Germinal center (tissue), 1 donor: ENCODE data around the gene STX8.

Source experiments
- DNase-seq: peaks from one replicate; pipeline ENCODE4 v3.0.0; 2012; ENCODE audit warnings: mixed read lengths, low spot score

STX8 gene

GRCh38 chr17:9336817-9337216, 238.8 kb downstream of the STX8 start:
- no peak for DNase-seq

DNA sequence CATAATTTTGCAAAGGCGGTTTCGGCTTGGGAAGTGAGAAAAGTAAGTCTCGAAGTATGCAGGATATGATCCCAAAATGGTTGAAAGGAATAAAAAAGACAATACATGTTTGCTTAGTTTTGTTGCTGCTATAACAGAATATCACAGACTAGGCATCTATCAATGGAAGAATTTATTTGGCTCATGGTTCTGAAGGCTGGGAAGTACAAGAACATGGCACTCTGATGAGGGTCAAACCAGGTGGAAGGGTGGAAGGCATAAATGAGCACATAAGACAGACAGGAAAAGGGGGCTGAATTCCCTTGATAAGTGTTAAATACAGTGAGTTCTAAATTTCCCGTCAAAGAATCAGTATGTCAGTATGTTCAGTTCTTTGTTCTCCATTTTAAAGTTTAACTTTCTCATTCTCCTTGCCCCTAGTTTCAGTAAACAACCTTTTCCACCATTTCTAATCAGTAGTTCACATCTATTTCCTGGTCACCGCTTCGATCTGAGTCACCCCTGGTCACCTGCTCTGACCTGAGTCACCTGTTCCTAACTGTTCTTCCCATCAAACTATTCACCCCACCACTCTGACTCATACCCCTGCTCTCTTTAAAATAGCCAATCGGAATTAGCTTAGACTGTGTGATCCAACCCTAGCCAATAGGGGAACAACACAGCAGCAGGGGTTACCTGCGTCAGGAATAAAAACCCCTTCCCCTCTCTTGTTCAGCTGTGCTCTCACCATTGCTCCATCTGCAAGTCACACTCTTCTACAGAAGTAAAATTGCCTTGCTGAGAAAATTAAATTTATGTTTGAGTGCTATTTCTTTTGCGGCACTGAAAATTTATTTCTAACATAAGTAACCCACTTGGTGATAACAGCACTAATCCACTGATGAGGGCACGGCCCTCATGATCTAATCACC, 240.8 kb downstream of the STX8 start:
- DNase-seq: no peak

- DNase-seq: no peak
Measured at GRCh38 chr17:9332132-9332494, 243.5 kb downstream of the STX8 start.

DNA sequence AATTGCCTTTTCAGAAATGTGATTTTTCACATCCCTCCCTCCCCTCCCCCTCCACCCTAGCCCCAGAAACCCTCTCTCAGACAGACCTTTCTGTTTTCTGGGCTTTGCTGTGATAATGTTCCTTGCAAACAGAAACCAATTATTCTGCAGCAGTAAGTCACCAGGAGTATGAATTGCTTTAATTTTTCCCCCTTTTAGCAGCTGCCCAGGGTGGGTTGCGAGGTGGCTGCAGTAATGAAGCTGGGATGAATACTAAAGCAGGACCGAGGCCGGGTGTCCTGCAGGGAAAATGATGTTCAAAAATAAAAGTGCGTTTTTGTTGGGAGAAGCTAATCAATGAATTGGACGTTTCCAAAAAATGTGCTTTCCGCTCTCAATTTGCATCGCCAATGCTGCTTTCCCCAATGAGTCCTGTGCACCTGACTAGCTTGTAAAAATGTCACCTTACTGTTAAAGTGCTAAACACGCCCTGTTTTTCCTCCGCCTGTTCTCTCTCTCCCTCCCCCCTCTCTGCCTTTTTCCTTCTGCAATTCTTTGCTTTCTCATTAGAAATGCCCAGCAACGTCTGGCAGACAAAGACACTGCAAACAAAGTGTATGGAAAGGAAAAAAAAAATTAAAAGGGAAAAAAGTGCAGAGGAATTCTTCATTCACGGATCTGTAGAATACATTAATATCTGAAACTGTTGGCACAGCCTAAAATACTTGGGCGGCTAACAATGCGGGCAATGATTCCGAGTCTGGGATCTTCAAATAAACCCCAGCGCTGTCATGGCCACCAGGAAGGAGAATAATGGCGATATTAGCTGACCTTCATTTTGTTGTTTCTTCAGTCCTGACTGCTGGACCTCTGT, 244.1 kb downstream of the STX8 start:
- no peak for DNase-seq

DNA sequence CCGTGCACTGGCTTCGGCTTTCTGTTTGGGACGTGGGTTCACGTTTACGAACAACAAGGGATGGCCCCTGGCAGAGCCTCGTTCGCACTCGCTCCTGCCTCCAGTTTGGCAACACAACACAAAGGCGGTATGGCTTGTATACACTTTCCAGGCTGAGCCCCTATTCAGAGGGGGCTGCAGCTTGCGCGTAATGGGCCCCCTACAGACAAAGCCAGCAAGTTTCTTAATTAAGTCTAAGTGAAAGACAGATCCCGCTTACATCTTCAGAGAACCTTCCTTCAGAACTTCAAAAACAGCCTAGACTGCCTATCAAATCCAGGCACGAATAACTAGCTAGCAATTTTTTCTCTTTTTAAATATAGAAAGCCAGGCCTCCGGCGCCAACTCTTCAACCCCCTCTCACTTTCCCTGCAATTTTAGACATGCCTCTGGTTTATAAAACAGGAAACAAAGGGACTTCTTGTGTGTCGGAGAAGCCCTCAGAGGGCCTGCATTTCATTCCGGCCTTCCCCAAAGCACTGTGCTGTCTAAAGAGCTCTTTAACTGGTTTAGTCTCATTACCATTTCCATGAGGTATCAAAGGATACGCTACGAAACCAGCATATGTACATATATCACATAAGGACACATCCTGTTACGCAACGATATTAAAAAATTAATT, 244.9 kb downstream of the STX8 start:
- no peak for DNase-seq

- DNase-seq: no peak
Measured at GRCh38 chr17:9330141-9330540, 245.5 kb downstream of the STX8 start.

DNA sequence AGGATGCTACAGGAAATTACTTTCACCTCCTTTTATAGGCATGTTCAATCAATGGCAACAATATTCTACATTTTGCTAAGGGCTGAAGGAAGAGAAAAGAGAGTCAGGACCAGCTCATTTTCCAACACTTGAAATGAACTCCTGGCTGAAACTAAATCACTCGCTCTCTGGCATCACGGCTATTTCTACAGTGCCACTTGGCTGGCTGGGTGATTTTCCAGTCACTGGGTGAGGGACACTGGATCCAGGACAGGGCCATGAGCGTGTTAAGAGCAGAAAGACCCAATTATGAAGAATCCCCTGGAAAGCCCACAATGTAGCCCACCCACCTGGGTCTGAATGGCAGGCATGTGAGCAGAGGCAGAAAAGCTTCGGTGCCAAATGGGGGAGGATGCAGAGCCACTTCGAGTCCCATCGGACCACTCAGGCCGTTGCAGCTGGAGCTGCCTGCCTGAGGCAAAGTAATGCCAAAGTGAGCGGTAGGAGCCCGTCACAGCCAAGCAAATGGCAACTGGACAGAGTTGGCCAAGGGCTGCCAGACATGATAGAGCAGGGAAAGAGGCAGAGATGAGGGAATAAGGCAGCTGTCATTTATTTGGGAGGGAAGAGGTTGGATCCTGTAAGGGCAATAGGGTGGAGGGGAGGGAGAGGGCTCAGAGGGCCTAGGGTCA, 246.2 kb downstream of the STX8 start:
- DNase-seq: no peak

- no peak for DNase-seq
Measured at GRCh38 chr17:9324864-9325263, 250.8 kb downstream of the STX8 start.

GRCh38 chr17:9322326-9322725, 253.3 kb downstream of the STX8 start:
- no peak for DNase-seq

DNA sequence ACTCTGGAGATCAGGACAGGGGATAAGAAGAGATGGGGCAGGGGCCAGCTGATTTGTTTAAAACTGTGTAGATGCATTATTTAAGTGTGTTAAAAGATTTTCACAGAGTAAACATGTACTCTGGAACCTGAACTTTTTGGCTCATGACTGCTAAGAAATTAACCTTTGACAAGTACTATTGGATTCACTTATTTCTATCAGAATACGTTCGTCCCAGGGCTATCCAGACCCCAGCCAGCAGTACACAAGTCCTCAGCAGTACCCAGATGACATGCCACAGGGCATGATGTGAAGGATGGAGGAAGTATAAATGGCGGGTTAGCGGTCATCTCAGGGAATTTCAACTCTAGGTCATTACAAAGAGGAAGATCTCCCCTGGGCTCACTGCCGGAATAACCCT, 253.7 kb downstream of the STX8 start:
- DNase-seq: no peak

DNA sequence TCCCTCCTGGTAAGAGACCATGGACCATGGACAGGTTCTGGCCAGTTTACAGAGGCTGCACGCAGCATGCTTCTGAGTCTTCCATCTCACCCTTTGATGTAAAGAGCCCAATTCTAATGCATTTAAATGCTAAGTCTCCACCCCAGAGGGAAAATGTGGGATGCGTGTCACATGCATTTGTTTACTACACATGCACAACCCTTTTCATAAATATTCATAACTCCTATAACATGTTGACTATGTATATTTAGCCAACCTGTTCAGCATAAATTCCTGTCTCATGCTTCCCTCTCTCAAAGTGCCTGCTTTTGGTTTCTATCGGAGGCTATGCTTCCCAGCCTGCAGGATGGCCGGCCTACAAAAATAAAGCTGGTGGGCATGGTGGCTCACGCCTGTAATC, 260.3 kb downstream of the STX8 start:
- DNase-seq: no peak

DNA sequence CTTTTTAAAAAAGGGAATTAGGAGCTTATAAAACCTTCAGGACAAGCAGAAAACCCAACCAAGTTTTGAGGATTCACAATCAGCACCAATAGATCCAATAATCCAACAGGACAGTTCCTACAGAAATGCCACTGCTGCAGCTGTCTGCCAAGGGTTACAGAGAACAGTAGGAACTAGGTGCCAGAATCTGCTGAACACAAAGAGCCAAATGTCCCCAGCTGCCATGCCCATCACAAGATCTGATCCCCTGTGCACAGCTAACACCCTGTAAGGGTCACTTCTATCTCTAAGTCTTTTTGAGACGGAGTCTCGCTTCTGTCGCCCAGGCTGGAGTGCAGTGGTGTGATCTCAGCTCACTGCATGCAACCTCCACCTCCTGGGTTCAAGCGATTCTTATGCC, 262.3 kb downstream of the STX8 start:
- DNase-seq: no peak

DNA sequence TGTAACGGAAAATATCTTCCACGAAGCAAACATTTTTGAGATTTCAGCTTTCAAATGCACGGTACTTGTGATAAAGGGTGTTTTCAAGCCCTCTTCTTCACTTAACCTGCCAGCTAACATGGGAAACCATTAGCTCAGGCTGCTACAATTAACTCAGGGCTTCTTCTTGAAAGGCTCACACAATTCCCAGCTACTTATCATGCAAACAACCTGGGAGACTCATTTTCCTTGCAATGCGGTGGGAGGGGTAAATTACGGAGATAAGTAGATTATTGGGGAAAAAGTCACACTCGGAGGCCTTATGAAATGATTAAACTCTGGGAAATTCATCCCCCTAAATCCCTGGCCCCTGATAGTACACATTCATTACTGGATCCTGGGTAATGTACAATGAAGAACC, 266.4 kb downstream of the STX8 start:
- DNase-seq: no peak

GRCh38 chr17:9308069-9308468, 267.6 kb downstream of the STX8 start:
- no peak for DNase-seq

DNA sequence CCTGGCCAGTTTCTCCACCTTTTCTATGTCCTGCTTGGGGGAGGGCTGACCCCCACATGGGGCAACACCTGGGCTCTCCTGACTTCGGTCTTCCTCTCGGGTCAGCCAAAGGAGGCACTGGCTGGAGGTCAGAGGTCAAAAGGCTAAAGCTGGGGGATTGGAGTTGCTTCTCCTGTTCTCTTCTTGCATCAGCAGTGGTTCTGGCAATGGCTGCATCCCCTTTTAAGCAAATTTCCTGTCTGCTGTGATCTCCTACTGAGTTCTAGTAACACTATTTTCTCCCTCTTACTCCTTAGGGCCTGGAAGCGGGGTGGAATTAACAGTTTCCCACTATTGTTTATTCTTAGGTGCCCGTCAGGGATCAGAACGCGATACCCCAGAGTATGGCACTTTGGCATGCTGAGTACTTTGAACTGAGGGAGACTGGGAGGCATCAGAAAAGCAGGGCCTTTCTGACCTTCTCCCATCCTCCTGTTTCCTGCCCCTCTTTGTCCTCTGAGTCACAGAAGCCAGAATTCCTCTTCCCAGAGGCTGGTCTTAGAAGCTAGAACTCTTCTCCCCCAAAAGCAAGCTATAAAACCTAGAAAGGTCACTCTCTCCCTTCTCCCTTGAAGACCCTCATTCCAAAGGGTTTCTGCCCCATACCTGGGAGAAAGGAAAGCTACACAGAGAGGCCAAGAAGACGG, 268.2 kb downstream of the STX8 start:
- no peak for DNase-seq

DNA sequence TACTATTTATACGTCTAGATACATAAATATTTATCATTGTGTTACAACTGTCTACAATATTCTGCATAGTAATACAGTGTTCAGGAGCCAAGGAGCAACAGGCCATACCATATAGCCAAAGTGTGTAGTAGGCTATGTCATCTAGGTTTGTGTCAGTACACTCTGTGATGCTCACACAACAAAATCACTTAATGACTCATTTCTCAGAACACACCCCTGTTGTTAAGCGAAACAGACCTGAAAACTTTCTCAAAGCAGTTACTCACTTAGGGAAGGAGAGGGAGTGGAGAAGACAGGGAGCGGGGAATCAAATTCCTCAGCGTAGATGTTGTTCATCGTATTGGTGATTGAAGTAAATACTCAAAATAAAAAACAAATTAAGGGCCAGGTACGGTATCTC, 269.5 kb downstream of the STX8 start:
- no peak for DNase-seq

DNA sequence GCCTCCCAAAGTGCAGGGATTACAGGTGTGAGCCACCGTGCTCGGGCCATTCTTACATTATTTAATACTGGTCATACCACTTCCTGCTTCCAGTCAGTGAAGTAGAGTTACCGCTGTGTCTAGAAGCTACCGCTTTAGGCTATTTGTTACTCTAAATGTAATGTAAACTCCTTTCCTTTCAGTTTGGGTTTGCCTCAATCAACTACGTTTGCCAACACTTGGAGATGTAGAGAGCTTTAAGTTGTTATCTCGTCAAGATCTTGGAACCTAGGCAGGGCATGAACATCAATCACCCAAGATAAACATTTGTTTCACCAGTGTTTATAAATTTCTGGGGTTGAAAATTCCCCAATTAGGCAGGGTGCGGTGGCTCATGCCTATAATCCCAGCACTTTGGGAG, 275.9 kb downstream of the STX8 start:
- no peak for DNase-seq

- DNase-seq: no peak
Measured at GRCh38 chr17:9298776-9299295, 276.8 kb downstream of the STX8 start.

GRCh38 chr17:9298135-9298534, 277.5 kb downstream of the STX8 start:
- no peak for DNase-seq

GRCh38 chr17:9294661-9295210, 280.9 kb downstream of the STX8 start:
- no peak for DNase-seq

GRCh38 chr17:9292561-9292941, 283.1 kb downstream of the STX8 start:
- DNase-seq: no peak
